Measurements from ENCODE around the gene SEL1L3. TPM values are rescaled to one million over a fixed set of nuclear protein-coding genes. Genes with fewer than 3 reads are reported as not detected.

SEL1L3 gene
- total RNA-seq, 1 donor from 2014 or later, result 24.9 TPM

DNA sequence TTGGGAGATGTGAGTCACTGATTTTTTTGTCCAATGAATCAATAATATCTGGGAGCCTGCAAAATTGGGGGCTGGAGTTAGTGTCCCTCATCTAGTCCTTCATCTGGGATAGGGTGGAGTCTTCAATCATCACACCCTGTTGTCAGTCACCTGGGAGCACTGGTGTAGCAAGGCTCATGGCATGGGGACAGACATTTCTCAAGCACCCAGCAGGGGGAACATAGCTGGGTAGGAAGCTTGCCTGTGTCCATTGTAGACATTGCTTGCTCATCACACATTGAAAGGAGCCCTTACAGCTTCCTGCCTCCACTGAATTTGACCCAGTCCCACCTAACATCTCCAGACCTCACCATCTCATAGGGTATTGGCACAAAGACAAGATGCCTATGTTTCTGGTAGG, 61.2 kb downstream of the SEL1L3 start:
- no peaks in the 10 kb centered on the region for H4K20me1 ChIP-seq (ENCODE audit: insufficient read depth, low read length)
- FAIRE-seq, result no peak
- peaks cover 30% of the 10 kb centered on the region for H3K36me3 Mint-ChIP-seq (ENCODE audit: low read depth, unreplicated experiment)
- no peak overlapping the region for H3K27ac ChIP-seq (ENCODE audit: low read depth, low read length)
- H3K9me3 ChIP-seq (ENCODE audit: insufficient read depth, low read depth, low read length), result no peaks in the 10 kb centered on the region
- H3K79me2 ChIP-seq (ENCODE audit: insufficient read depth, low read length), result no peaks in the 10 kb centered on the region
- no peak overlapping the region for H3K27ac Mint-ChIP-seq (ENCODE audit: unreplicated experiment)
- no peak overlapping the region for H2AFZ ChIP-seq (ENCODE audit: low read depth, low read length)
- H3K9ac ChIP-seq (ENCODE audit: low read length), result no peak overlapping the region
- peaks cover 3% of the 10 kb centered on the region for H3K4me1 Mint-ChIP-seq (ENCODE audit: low read depth, unreplicated experiment)
- no peak for DNase-seq (ENCODE audit: low read depth)
- no peaks in the 10 kb centered on the region for H3K4me1 ChIP-seq (ENCODE audit: insufficient read depth, low read length)
- H3K27me3 ChIP-seq (ENCODE audit: insufficient read depth, low read length), result no peaks in the 10 kb centered on the region
- H3K36me3 ChIP-seq (ENCODE audit: insufficient read depth, low read length), result no peaks in the 10 kb centered on the region
- no peak for TF ChIP-seq EZH2 (IDR thresholded peaks at IDR 0.05; ENCODE audit: insufficient read depth, low read length)
- TF ChIP-seq, protein P1, sequence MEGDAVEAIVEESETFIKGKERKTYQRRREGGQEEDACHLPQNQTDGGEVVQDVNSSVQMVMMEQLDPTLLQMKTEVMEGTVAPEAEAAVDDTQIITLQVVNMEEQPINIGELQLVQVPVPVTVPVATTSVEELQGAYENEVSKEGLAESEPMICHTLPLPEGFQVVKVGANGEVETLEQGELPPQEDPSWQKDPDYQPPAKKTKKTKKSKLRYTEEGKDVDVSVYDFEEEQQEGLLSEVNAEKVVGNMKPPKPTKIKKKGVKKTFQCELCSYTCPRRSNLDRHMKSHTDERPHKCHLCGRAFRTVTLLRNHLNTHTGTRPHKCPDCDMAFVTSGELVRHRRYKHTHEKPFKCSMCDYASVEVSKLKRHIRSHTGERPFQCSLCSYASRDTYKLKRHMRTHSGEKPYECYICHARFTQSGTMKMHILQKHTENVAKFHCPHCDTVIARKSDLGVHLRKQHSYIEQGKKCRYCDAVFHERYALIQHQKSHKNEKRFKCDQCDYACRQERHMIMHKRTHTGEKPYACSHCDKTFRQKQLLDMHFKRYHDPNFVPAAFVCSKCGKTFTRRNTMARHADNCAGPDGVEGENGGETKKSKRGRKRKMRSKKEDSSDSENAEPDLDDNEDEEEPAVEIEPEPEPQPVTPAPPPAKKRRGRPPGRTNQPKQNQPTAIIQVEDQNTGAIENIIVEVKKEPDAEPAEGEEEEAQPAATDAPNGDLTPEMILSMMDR (IDR thresholded peaks at IDR 0.05; ENCODE audit: insufficient read depth, low read depth, low read length), result no peak
- H3K4me2 ChIP-seq (ENCODE audit: low read length), result no peak overlapping the region
- H3K27me3 Mint-ChIP-seq (ENCODE audit: low read depth, unreplicated experiment), result no peaks in the 10 kb centered on the region
- H3K4me3 ChIP-seq (ENCODE audit: insufficient read depth, low read depth, low read length), result no peak overlapping the region
- H3K4me3 Mint-ChIP-seq (ENCODE audit: unreplicated experiment), result no peak overlapping the region
- no peaks in the 10 kb centered on the region for H3K9me3 Mint-ChIP-seq (ENCODE audit: unreplicated experiment)

DNA sequence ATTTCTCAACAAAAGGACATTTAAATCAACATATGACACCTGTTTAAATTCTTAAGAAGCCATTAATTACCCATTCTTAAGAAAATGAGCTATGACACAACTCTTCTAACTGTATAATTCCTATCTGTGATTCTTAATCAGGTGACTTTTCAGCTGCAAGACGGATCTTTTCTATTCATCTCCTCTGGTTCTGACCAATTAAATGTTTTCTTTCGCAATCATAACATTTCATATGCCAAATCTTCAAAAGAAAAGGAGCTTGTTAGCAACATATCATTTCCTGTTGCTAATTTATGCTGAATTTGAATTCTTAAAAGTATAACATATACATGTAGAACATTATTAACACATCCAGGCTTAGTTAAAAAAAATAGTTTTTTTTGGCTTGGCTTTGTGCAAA, 62.5 kb downstream of the SEL1L3 start:
- FAIRE-seq, result no peak

DNA sequence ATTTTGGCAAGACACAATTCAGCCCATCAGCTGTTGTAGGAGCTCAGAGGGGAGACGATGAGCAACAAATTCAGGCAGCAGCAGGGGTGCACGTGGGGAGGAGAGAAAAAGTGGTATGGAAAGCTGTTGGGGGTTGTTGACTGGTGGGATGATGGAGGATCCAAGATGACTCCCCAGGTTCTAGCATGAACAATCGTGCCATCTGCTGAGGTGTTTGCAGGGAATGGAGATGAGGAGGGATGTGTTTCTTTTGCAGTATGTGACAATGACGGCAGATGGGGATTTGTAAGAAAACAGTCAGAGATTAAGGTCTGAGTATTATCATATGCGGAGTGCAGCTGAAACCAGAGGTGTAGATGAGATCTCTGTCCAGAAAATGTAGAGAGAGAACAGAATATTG, 63.3 kb downstream of the SEL1L3 start:
- H3K4me2 ChIP-seq (ENCODE audit: low read length), result no peak overlapping the region
- H3K27me3 ChIP-seq (ENCODE audit: insufficient read depth, low read length), result no peaks in the 10 kb centered on the region
- Mint-ChIP-seq H3K9me3 (ENCODE audit: unreplicated experiment) (no peaks in the 10 kb centered on the region), H3K4me3 (ENCODE audit: unreplicated experiment) (no peak overlapping the region), H3K27ac (ENCODE audit: unreplicated experiment) (no peak overlapping the region), H3K4me1 (ENCODE audit: low read depth, unreplicated experiment) (peaks cover 14% of the 10 kb centered on the region), H3K36me3 (ENCODE audit: low read depth, unreplicated experiment) (peaks cover 30% of the 10 kb centered on the region), H3K27me3 (ENCODE audit: low read depth, unreplicated experiment) (no peaks in the 10 kb centered on the region)
- DNase-seq (ENCODE audit: low read depth) (no peak), FAIRE-seq (no peak)
- H4K20me1 ChIP-seq (ENCODE audit: insufficient read depth, low read length), result no peaks in the 10 kb centered on the region
- no peaks in the 10 kb centered on the region for H3K36me3 ChIP-seq (ENCODE audit: insufficient read depth, low read length)
- H3K4me1 ChIP-seq (ENCODE audit: insufficient read depth, low read length), result peaks cover 14% of the 10 kb centered on the region
- no peak overlapping the region for H3K9ac ChIP-seq (ENCODE audit: low read length)
- no peak overlapping the region for H2AFZ ChIP-seq (ENCODE audit: low read depth, low read length)
- no peaks in the 10 kb centered on the region for H3K79me2 ChIP-seq (ENCODE audit: insufficient read depth, low read length)
- TF ChIP-seq EZH2 (IDR thresholded peaks at IDR 0.05; ENCODE audit: insufficient read depth, low read length), result no peak
- TF ChIP-seq, protein P1 (IDR thresholded peaks at IDR 0.05; ENCODE audit: insufficient read depth, low read depth, low read length), result no peak
- H3K9me3 ChIP-seq (ENCODE audit: insufficient read depth, low read depth, low read length), result no peaks in the 10 kb centered on the region
- no peak overlapping the region for H3K27ac ChIP-seq (ENCODE audit: low read depth, low read length)
- H3K4me3 ChIP-seq (ENCODE audit: insufficient read depth, low read depth, low read length), result no peak overlapping the region

More for the DNA sequence above, 62.5 kb downstream of the SEL1L3 start:
- Histone ChIP-seq H3K79me2 (ENCODE audit: insufficient read depth, low read length) (no peaks in the 10 kb centered on the region), H3K4me3 (ENCODE audit: insufficient read depth, low read depth, low read length) (no peak overlapping the region), H3K4me2 (ENCODE audit: low read length) (no peak overlapping the region), H3K27ac (ENCODE audit: low read depth, low read length) (no peak overlapping the region), H3K4me1 (ENCODE audit: insufficient read depth, low read length) (peaks cover 13% of the 10 kb centered on the region), H3K9me3 (ENCODE audit: insufficient read depth, low read depth, low read length) (no peaks in the 10 kb centered on the region), H3K9ac (ENCODE audit: low read length) (no peak overlapping the region), H4K20me1 (ENCODE audit: insufficient read depth, low read length) (no peaks in the 10 kb centered on the region), H3K27me3 (ENCODE audit: insufficient read depth, low read length) (no peaks in the 10 kb centered on the region), H2AFZ (ENCODE audit: low read depth, low read length) (no peak overlapping the region), H3K36me3 (ENCODE audit: insufficient read depth, low read length) (no peaks in the 10 kb centered on the region)
- Mint-ChIP-seq H3K4me3 (ENCODE audit: unreplicated experiment) (no peak overlapping the region), H3K4me1 (ENCODE audit: low read depth, unreplicated experiment) (peaks cover 10% of the 10 kb centered on the region), H3K27me3 (ENCODE audit: low read depth, unreplicated experiment) (no peaks in the 10 kb centered on the region), H3K27ac (ENCODE audit: unreplicated experiment) (no peak overlapping the region), H3K36me3 (ENCODE audit: low read depth, unreplicated experiment) (peaks cover 30% of the 10 kb centered on the region), H3K9me3 (ENCODE audit: unreplicated experiment) (no peaks in the 10 kb centered on the region)
- DNase-seq (ENCODE audit: low read depth), result no peak
- TF ChIP-seq EZH2 (IDR thresholded peaks at IDR 0.05; ENCODE audit: insufficient read depth, low read length), result no peak
- TF ChIP-seq, protein P1 (IDR thresholded peaks at IDR 0.05; ENCODE audit: insufficient read depth, low read depth, low read length), result no peak

Measured in astrocyte (in vitro differentiated cells and primary cell).